ENCODE results near the gene ABCC8.

The ABCC8 gene

GRCh38 chr11:17476317-17477083 lies at the start of gene ABCC8:
ABCC8 (minus strand) TSS chr11:17476845; CDS start chr11:17476776, 69 bp downstream.
- no peak for DNase-seq

DNA sequence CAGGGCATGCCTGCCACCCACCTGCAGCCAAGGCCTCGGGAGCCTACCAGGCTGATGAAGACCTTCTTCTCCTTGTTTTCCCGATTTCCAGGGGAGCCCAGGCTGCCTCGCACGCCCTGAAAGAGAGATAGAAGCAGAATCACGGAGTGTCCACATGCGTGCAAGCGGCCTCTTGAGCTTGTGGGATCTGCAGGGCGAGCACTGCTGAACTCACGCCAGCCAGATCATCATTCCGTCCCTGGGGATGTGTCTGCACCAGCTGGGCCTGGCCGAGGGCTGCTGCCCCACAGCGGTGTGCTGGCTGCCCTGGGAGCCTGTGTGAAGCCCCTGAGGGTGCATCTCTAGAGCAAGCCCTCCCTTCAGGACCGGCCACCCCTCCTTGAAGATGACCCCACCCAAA lies 49.7 kb upstream of the ABCC8 start:
- no peak for DNase-seq

GRCh38 chr11:17525570-17525969 lies 48.9 kb upstream of the ABCC8 start:
- DNase-seq: no peak

GRCh38 chr11:17524221-17524620 lies 47.6 kb upstream of the ABCC8 start:
- no peak for DNase-seq

DNA sequence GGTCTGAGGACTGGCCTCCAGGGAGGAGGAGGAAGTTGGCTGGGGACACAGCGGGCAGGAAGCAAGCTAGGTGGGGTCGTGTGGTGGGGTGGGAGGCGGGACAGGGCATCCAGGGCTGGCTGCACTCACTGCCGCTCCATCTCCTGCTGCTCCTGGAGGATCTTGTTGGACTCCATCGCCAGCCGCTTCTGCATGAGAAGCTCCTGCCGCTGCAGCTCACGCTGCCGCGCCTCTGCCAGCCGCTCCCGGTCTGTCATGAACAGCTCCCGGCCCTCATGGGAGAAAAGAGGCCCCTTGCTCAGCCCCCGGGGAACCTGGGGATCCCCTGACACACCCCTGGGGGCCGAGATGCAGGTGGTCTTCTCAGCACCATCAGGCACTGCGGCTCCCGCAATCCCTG lies 46.0 kb upstream of the ABCC8 start:
- DNase-seq: no peak

GRCh38 chr11:17521106-17521900 lies 44.7 kb upstream of the ABCC8 start:
- no peak for DNase-seq

GRCh38 chr11:17519061-17519885 lies 42.6 kb upstream of the ABCC8 start:
- no peak for DNase-seq

DNA sequence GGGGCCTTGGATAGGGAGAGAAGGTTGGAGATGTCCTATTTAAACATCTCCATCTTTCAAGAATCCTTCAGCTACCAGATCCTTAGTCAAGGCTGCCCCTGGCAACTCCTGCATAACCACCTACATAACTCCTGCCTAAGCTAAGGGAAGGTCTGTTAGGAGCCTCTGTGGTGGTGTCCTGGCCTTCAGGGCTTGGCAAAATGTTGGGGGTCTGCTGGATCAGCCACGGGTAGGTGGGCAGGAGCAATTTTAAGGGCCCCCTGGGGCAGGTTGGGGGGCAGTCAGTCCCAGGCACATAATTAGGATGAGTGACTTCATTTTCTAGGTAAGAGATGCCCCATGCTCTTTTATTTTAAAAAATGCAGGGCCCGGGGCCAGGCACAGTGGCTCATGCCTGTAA lies 41.7 kb upstream of the ABCC8 start:
- no peak for DNase-seq

- no peak for DNase-seq
Measured at GRCh38 chr11:17517186-17517585, 40.5 kb upstream of the ABCC8 start.

DNA sequence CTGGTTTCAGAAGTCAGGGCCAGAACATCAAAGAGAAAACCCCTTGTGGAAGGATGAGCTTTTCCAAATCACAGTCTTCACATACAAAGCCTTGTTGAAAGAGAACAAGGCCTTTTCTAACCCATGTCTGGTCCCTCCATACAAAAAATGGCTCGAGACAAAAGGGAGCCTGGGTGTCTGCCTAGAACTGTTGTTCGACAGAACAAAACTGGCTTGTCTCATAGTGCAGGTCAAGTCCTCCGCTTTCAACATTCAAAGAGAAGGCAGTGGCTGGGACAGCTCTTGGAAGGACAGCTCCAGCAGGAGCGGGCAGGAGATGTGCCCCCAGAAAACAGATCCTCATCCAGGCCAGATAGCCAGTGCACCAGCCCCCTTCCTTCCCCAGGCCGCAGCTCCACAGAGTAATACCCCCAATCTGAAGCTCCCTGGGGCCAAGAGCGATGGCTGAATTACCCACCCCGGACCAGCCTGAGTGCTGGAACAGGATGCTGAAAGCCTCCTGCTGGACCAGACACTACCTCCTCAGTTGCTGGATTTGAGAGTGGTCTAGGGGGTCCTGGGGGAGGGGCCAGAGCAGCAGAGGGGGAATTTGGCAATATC lies 40.0 kb upstream of the ABCC8 start:
- DNase-seq: no peak

GRCh38 chr11:17515443-17516176 lies 39.0 kb upstream of the ABCC8 start:
- no peak for DNase-seq

DNA sequence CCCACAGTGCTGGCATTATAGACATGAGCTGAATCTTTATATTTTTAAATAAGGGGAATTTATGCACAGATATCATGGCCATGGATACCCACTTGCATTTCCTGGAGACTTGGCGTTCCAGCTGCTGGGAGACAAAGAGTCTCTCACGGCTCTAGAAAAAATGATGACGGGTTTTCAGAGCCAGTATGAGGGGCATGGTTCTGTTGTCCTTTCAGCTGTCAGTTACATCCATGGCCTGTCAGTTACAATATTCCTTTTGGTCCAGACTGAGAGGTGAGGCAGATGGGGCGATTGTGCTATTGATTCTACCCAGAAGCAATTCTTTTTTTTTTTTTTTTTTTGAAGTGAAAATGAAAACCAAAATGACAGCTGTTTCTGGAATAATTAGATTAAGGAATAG lies 37.8 kb upstream of the ABCC8 start:
- no peak for DNase-seq

GRCh38 chr11:17513853-17514252 lies 37.2 kb upstream of the ABCC8 start:
- DNase-seq: no peak

- DNase-seq: no peak
Measured at GRCh38 chr11:17512101-17512500, 35.5 kb upstream of the ABCC8 start.

DNA sequence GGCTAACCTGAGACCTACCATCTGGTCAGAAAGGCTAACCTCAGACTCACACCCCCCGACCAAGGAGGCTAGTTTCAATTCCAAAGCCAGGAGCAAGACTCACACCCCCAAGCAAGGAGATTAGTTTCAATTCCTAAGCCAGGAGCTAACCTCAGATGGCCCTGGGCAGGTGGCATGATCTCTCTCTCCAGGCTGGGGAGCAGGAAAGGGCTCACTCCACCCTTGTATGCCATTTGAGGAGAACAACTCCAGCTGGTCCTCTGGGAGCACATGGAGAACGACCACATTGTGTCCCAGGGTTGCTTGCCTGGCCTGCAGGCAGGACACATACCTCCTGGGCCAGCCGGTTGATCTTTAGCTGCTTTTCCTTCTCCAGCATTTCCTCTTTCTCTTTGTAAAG lies 34.9 kb upstream of the ABCC8 start:
- DNase-seq: no peak

GRCh38 chr11:17510507-17511206 lies 34.0 kb upstream of the ABCC8 start:
- DNase-seq: no peak

DNA sequence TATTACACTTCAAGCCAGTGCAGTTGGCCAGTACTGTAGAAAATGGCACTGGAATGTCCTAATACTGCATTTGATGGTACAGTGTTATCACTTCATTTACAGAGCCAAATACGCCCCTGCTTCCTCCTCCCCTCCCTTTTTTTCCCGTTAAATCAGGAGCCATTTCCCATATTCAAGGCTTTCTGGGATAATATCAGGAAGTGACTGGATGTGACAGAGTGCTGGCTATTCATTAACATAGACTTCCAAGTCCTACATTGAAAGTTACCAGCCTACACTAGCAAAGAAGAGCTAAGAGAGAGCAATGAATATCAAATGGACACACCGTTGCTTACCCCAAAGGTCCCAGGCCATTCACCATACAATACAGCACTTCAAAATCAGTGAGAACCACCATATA lies 32.1 kb upstream of the ABCC8 start:
- no peak for DNase-seq

DNA sequence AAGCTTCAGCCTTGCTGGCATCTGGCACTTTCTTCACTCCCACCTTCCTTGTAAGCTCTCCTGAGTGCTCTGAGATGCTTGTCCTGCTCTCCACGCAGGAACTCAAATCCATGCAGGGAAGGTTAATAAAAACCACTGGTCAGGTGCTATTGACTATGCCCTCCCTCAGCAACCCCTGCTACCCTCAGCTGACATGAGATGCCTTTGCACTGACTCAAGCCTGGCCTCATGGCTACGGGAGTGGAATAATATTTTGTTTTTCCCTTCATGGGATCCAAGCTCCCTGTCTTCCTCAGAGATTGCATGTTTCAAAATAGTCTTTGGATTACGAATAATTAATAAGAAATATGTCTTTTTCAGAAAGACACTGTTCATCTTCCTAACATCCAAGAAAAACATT lies 31.7 kb upstream of the ABCC8 start:
- no peak for DNase-seq

DNA sequence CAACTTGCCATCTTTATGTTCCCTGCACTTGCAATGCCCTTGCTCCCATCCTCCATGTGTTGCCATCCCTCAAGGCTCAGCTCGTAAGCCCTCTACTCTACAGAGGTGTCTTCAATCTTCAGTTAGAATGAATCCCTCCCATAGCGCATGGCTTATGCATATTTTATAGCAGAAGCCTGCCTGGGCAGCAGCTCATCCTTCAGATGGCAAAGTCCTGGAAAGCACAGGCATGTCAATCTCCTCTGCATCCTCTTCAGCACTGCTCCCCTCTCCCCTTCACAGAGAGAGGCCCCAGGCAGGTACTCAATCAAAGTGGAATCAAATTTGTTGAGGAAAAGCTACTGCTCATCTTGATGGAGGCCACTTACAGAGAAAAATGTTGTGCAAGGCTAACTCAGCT lies 31.1 kb upstream of the ABCC8 start:
- no peak for DNase-seq

- DNase-seq: no peak
Measured at GRCh38 chr11:17506942-17507341, 30.3 kb upstream of the ABCC8 start.

- DNase-seq: no peak
Measured at GRCh38 chr11:17506314-17506713, 29.7 kb upstream of the ABCC8 start.

DNA sequence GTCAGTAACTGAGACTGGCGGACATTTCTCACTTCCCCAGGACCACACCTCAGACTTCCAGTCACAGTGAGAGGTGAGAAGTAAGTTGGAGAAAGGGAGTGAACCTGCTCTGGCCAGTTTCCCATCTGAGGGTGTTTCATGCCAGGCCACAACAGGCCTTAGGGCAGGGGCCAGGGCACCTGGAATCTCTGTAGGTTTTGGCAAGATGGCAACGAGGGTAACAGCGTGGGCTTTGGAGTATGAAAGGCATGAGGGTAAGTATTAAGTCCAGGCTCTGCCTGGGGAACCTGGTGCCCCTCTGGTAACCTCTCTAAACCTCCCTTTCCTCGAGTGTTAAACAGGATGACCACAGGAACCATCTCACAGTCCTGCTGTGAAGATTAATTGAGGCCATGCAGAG lies 28.5 kb upstream of the ABCC8 start:
- no peak for DNase-seq

Data from hematopoietic multipotent progenitor cell treated with erythropoietin and hydrocortisone succinate and interleukin-3 and kit ligand, for 8 days (in vitro differentiated cells).